BJ (cell line): ENCODE results near the gene ATP6V0D1. TPM values are rescaled to one million over a fixed set of nuclear protein-coding genes. Genes with fewer than 3 reads are reported as not detected.

Experiments used
- CTCF ChIA-PET: fragments of 350-600 bp; formaldehyde crosslinking; extraction: SDS; loops from one replicate; lab custom pipeline; 2021; ENCODE audit warnings: antibody characterized with exemption, inconsistent platforms; lab: Yijun Ruan, JAX
- POLR2A ChIA-PET: fragments of 300-600 bp; sonication (Branson Sonifier 250); formaldehyde crosslinking; extraction: SDS; loops from one replicate; lab custom pipeline; 2021; ENCODE audit warnings: antibody characterized with exemption; lab: Charles Lee
- DNase-seq: peaks from one replicate; pipeline ENCODE4 v3.0.0-alpha.2; 2011; ENCODE audit warnings: low read depth
- H3K27me3 ChIP-seq: 2 replicates; pipeline ENCODE4 v1.6.0; 2011; ENCODE audit warnings: low read length; ENCODE audit not compliant: control insufficient read depth, insufficient read depth
- H3K36me3 ChIP-seq: 2 replicates; pipeline ENCODE4 v1.5.1; 2011; ENCODE audit warnings: low read length; ENCODE audit not compliant: control insufficient read depth, insufficient read depth
- H3K4me3 ChIP-seq: 2 replicates; pipeline ENCODE4 v1.5.1; 2011; ENCODE audit warnings: low read depth, mild to moderate bottlenecking, control low read depth, low read length
- CTCF ChIP-seq: IDR thresholded peaks from 2 replicates; pipeline ENCODE4 v1.5.1; 2011; ENCODE audit warnings: low read depth, mild to moderate bottlenecking, control low read depth, inconsistent platforms, low read length, moderate library complexity; ENCODE audit not compliant: insufficient read depth
- polyA plus RNA-seq: library from polyadenylated mRNA; depleted of rRNA; stranded (reverse); fragments of >200 nt; gene quantifications from 2 replicates; pipeline ENCODE4 v1.2.3, GENCODE V29; 2011; rRNA removed
- small RNA-seq: library from RNA; depleted of rRNA; stranded (forward); fragments of <200 nt; gene quantifications from one replicate; pipeline ENCODE3, GENCODE V24; 2012; ENCODE audit warnings: low replicate concordance, low read depth; ENCODE audit not compliant: insufficient read length

The ATP6V0D1 gene
- polyA plus RNA-seq, 1 experiment, result 155 TPM

GRCh38 chr16:67388191-67388590 lies 92.8 kb downstream of the ATP6V0D1 start:
- ChIA-PET CTCF (interaction anchor here (1.5 to 2.8 kb wide), 2 partner anchors 10 to 39 kb away, joined by 3 to 7 read pairs; no protein-coding TSS in a partner anchor), POLR2A (no interaction called here)
- DNase-seq, result no peak
- no peak for TF ChIP-seq CTCF
- Histone ChIP-seq H3K27me3 (peaks cover 1% of the 10 kb centered on the region; the same call in 1 of the 2 replicates), H3K4me3 (no peak overlapping the region), H3K36me3 (no peaks in the 10 kb centered on the region)

Small RNA genes within 50 kb of the gene (small RNA-seq; reads per million reads assigned to genes)
- gene RNU1-123P, result not detected

Other genes starting within 250 kb of the ATP6V0D1 start
- gene FHOD1, start 233.7 kb downstream of the ATP6V0D1 start, polyA plus RNA-seq, result 13.2 and 23.0 TPM in 2 replicates
- 2.1 and 2.6 TPM in 2 replicates for gene SLC9A5, start 232.2 kb downstream of the ATP6V0D1 start, polyA plus RNA-seq
- 12.1 and 25.2 TPM in 2 replicates for gene PLEKHG4, start 201.6 kb downstream of the ATP6V0D1 start, polyA plus RNA-seq
- gene KCTD19, start 154.4 kb downstream of the ATP6V0D1 start, polyA plus RNA-seq, result 0.06 TPM in 1 of 2 replicates, not detected in the other
- gene LRRC36, start 154.3 kb downstream of the ATP6V0D1 start, polyA plus RNA-seq, result 0.06 TPM in 1 of 2 replicates, not detected in the other
- 0.26 and 0.64 TPM in 2 replicates for gene TPPP3, start 87.7 kb downstream of the ATP6V0D1 start, polyA plus RNA-seq
- gene ZDHHC1, start 64.7 kb downstream of the ATP6V0D1 start, polyA plus RNA-seq, result 3.5 and 7.4 TPM in 2 replicates
- 0.07 TPM in 1 of 2 replicates, not detected in the other for gene HSD11B2, start 50.0 kb downstream of the ATP6V0D1 start, polyA plus RNA-seq
- gene AGRP, start 2.4 kb upstream of the ATP6V0D1 start, polyA plus RNA-seq, result not detected in 2 replicates
- 7.4 and 12.7 TPM in 2 replicates for gene RIPOR1, start 47.7 kb upstream of the ATP6V0D1 start, polyA plus RNA-seq
- gene CTCF, start 81.4 kb upstream of the ATP6V0D1 start, polyA plus RNA-seq, result 20.9 and 22.8 TPM in 2 replicates
- gene CARMIL2, start 164.0 kb upstream of the ATP6V0D1 start, polyA plus RNA-seq, result 0.18 and 0.23 TPM in 2 replicates
- 14.1 and 29.5 TPM in 2 replicates for gene ACD, start 179.1 kb upstream of the ATP6V0D1 start, polyA plus RNA-seq
- 0.86 and 0.88 TPM in 2 replicates for gene PARD6A, start 179.8 kb upstream of the ATP6V0D1 start, polyA plus RNA-seq
- gene ENKD1, start 185.6 kb upstream of the ATP6V0D1 start, polyA plus RNA-seq, result 7.6 and 10.9 TPM in 2 replicates
- gene C16orf86, start 185.7 kb upstream of the ATP6V0D1 start, polyA plus RNA-seq, result 0.87 and 1.5 TPM in 2 replicates
- gene GFOD2, start 238.2 kb upstream of the ATP6V0D1 start, polyA plus RNA-seq, result 11.4 and 13.6 TPM in 2 replicates